ENCODE data around the gene PDE2A. TPM values are rescaled to one million over a fixed set of nuclear protein-coding genes. Genes with fewer than 3 reads are reported as not detected.

Gene PDE2A
- total and polyA plus RNA-seq, 2 of the 4 experiments (the other 2 are of a cell fraction) = 0.02 TPM; not detected in 1

- Histone ChIP-seq H3K27ac (ENCODE audit: insufficient read depth, low read length) (no peak overlapping the region), H3K79me1 (ENCODE audit: low read depth in 1 of 2, low read length in 2 of 2) (no peaks in the 10 kb centered on the region), H4K20me1 (ENCODE audit: insufficient read depth, low read length) (no peaks in the 10 kb centered on the region), H4K8ac (ENCODE audit: low read depth in 2 of 2, low read length in 2 of 2) (no peak overlapping the region), H3K14ac (replicated peaks; ENCODE audit: low read depth, low read length) (no peak overlapping the region), H3K9me1 (ENCODE audit: insufficient read depth, low read length) (0 out of 2 replicates have a peak, but pooled peaks cover 3% of the 10 kb centered on the region), H3K56ac (ENCODE audit: extremely low read depth, insufficient read depth, low read length) (no peak overlapping the region), H2AK5ac (ENCODE audit: low read depth, low read length) (no peak overlapping the region), H3K9me3 (ENCODE audit: control insufficient read depth, insufficient read depth, low read length) (no peaks in the 10 kb centered on the region), H3K4me2 (ENCODE audit: low read depth, low read length) (no peak overlapping the region), H3K36me3 (ENCODE audit: control insufficient read depth, insufficient read depth, low read length) (no peaks in the 10 kb centered on the region), H2AK9ac (replicated peaks; ENCODE audit: low read depth, low read length, poor library complexity) (no peak overlapping the region), H3K9ac (ENCODE audit: low read depth, low read length) (no peak overlapping the region), H3K18ac (ENCODE audit: low read depth, low read length) (no peak overlapping the region), H3K4ac (ENCODE audit: low read depth, low read length) (no peak overlapping the region), H4K5ac (ENCODE audit: low read depth, low read length) (no peak overlapping the region), H2BK20ac (ENCODE audit: low read depth, low read length) (no peak overlapping the region), H3K27me3 (ENCODE audit: control insufficient read depth, insufficient read depth, low read length) (peaks cover 71% of the 10 kb centered on the region), H3K4me3 (ENCODE audit: insufficient read depth, low read depth, low read length) (no peak overlapping the region), H3K4me1 (ENCODE audit: control insufficient read depth, insufficient read depth, low read length) (no peaks in the 10 kb centered on the region), H2BK5ac (ENCODE audit: low read depth, low read length, poor library complexity, severe bottlenecking) (no peak overlapping the region), H2AFZ (replicated peaks; ENCODE audit: low read length, poor library complexity) (no peak overlapping the region), H2BK15ac (ENCODE audit: low read depth, low read length) (no peak overlapping the region), H2BK120ac (ENCODE audit: low read depth, low read length) (no peak overlapping the region), H3K23ac (ENCODE audit: low read depth, low read length) (no peak overlapping the region), H4K91ac (ENCODE audit: insufficient read depth, low read depth, low read length) (no peak overlapping the region)
- intact Hi-C loops (cut with micrococcal nuclease) (no loop called here), in situ Hi-C loops (cut with MboI; ENCODE audit: low sequenced_read_pairs) (no loop called here), dilution Hi-C loops (cut with HindIII; ENCODE audit: low sequenced_read_pairs, unreplicated experiment) (no loop called here)
- POLR2A ChIA-PET (ENCODE audit: unreplicated experiment) = no interaction called here
- DNase-seq (no peak), ATAC-seq (ENCODE audit: low read depth) (no peak)
- CTCF ChIA-PET = no interaction called here
- BruUV-seq (replicated peaks) = no TSS peak
- WGBS, 2 experiments (ENCODE audit: extremely low coverage in 2 of 2, insufficient read length in 1 of 2) = 0% methylated on average over 1 of the region's 5 CpGs; no CpG with 5 or more reads in 1 of the 2 experiments
- no peak for TF ChIP-seq RCOR1 (IDR thresholded peaks at IDR 0.05; ENCODE audit: insufficient replicate concordance, low read length)
- TF ChIP-seq MAZ (IDR thresholded peaks at IDR 0.05; ENCODE audit: borderline replicate concordance, low read depth, low read length) = no peak
- no peak for TF ChIP-seq RFX5 (IDR thresholded peaks at IDR 0.05; ENCODE audit: low read depth, low read length)
- TF ChIP-seq FOS (IDR thresholded peaks at IDR 0.05; ENCODE audit: low read depth, low read length) = no peak
- TF ChIP-seq, protein P1, sequence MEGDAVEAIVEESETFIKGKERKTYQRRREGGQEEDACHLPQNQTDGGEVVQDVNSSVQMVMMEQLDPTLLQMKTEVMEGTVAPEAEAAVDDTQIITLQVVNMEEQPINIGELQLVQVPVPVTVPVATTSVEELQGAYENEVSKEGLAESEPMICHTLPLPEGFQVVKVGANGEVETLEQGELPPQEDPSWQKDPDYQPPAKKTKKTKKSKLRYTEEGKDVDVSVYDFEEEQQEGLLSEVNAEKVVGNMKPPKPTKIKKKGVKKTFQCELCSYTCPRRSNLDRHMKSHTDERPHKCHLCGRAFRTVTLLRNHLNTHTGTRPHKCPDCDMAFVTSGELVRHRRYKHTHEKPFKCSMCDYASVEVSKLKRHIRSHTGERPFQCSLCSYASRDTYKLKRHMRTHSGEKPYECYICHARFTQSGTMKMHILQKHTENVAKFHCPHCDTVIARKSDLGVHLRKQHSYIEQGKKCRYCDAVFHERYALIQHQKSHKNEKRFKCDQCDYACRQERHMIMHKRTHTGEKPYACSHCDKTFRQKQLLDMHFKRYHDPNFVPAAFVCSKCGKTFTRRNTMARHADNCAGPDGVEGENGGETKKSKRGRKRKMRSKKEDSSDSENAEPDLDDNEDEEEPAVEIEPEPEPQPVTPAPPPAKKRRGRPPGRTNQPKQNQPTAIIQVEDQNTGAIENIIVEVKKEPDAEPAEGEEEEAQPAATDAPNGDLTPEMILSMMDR (conservative IDR thresholded peaks at IDR 0.05; ENCODE audit: low read depth, low read length) = no peak
- no peak for TF ChIP-seq MXI1 (IDR thresholded peaks at IDR 0.05; ENCODE audit: borderline replicate concordance, low read depth, low read length)
- TF ChIP-seq, protein P2, sequence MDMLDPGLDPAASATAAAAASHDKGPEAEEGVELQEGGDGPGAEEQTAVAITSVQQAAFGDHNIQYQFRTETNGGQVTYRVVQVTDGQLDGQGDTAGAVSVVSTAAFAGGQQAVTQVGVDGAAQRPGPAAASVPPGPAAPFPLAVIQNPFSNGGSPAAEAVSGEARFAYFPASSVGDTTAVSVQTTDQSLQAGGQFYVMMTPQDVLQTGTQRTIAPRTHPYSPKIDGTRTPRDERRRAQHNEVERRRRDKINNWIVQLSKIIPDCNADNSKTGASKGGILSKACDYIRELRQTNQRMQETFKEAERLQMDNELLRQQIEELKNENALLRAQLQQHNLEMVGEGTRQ (IDR thresholded peaks at IDR 0.05; ENCODE audit: low read depth, low read length) = no peak
- TF ChIP-seq SMC3 (IDR thresholded peaks at IDR 0.05; ENCODE audit: low read depth, low read length) = no peak
- TF ChIP-seq ELK1 (IDR thresholded peaks at IDR 0.05; ENCODE audit: borderline replicate concordance, low read depth, low read length) = no peak
- no peak for TF ChIP-seq CEBPB (IDR thresholded peaks at IDR 0.05; ENCODE audit: low read depth, low read length)
- TF ChIP-seq MAFK (IDR thresholded peaks at IDR 0.05; ENCODE audit: low read depth, low read length) = no peak
- no peak for TF ChIP-seq POLR2A (IDR thresholded peaks at IDR 0.05; ENCODE audit: low read depth, low read length)
- TF ChIP-seq RAD21 (IDR thresholded peaks at IDR 0.05; ENCODE audit: low read length) = no peak
- TF ChIP-seq NFE2L2 (IDR thresholded peaks at IDR 0.05; ENCODE audit: low read depth, low read length) = no peak
- TF ChIP-seq BHLHE40 (IDR thresholded peaks at IDR 0.05; ENCODE audit: low read depth, low read length) = no peak
- no peak for TF ChIP-seq CHD1 (IDR thresholded peaks at IDR 0.05; ENCODE audit: low read depth, low read length)
Observed at GRCh38 chr11:72662036-72662435, 12.2 kb downstream of the PDE2A start.

All from IMR-90 (cell line).